OCI-LY3 (cell line): ENCODE data around the gene NT5E.

Experiments
- H2AFZ ChIP-seq: fragments of 200-600, 300-600 bp; shearing (Covaris generic); 2 replicates; pipeline ENCODE4 v1.6.0; 2014; ENCODE audit warnings: antibody characterized with exemption, low read depth, low read length
- H3K27ac ChIP-seq: fragments of 200-600, 300-600 bp; sonication (generic); 2 replicates; pipeline ENCODE4 v1.5.1; 2014; ENCODE audit warnings: mild to moderate bottlenecking, low read length, moderate library complexity, mixed read lengths
- H3K27me3 ChIP-seq: fragments of 200-600, 300-600 bp; sonication (generic); 2 replicates; pipeline ENCODE4 v1.6.1; 2014; ENCODE audit warnings: low read depth, low read length, mixed read lengths
- H3K36me3 ChIP-seq: fragments of 200-600, 300-600 bp; sonication (generic); replicated peaks from 2 replicates; pipeline ENCODE3; 2014; ENCODE audit warnings: low read depth, low read length, mixed read lengths
- H3K4me1 ChIP-seq: fragments of 300-600, 200-600 bp; sonication (generic); 2 replicates; pipeline ENCODE4 v1.6.1; 2014; ENCODE audit warnings: low read length, mixed read lengths
- H3K4me2 ChIP-seq: fragments of 200-600, 300-600 bp; sonication (generic); 2 replicates; pipeline ENCODE4 v1.6.1; 2014; ENCODE audit warnings: low read length, mixed read lengths
- H3K4me3 ChIP-seq: fragments of 300-600, 200-600 bp; sonication (generic); 2 replicates; pipeline ENCODE4 v1.5.1; 2014; ENCODE audit warnings: antibody characterized with exemption, mild to moderate bottlenecking, low read length, moderate library complexity
- H3K79me2 ChIP-seq: fragments of 300-600, 200-600 bp; shearing (Covaris generic); 2 replicates; pipeline ENCODE4 v1.6.1; 2014; ENCODE audit warnings: mild to moderate bottlenecking, low read length, mixed read lengths
- H3K9ac ChIP-seq: fragments of 300-600, 200-600 bp; shearing (Covaris generic); 2 replicates; pipeline ENCODE4 v1.6.0; 2014; ENCODE audit warnings: mild to moderate bottlenecking, low read length, moderate library complexity
- H3K9me3 ChIP-seq: fragments of 200-600, 300-600 bp; shearing (Covaris generic); 2 replicates; pipeline ENCODE4 v1.6.1; 2014; ENCODE audit warnings: low read length, mixed read lengths; ENCODE audit not compliant: insufficient read depth
- H4K20me1 ChIP-seq: fragments of 200-600, 300-600 bp; sonication (generic); 2 replicates; pipeline ENCODE4 v1.6.1; 2016; ENCODE audit warnings: low read length, mixed read lengths; ENCODE audit not compliant: insufficient read depth
- EZH2phosphoT487 ChIP-seq: fragments of 200-600 bp; shearing (Covaris generic); IDR thresholded peaks from 2 replicates; pipeline ENCODE4 v1.6.1; 2018; ENCODE audit warnings: antibody characterized with exemption, mixed run types, low read depth
- TF ChIP-seq, protein P1 (sequence below): fragments of 200-600, 300-600 bp; sonication (generic); IDR thresholded peaks from 2 replicates; pipeline ENCODE4 v1.5.1; 2014; ENCODE audit warnings: antibody characterized with exemption, low read length, low read depth

Gene NT5E

GRCh38 chr6:85449388-85449817, 480 bp upstream of the NT5E start:
- H3K9me3 ChIP-seq, result no peaks in the 10 kb centered on the region
- no peak overlapping the region for H3K27ac ChIP-seq
- no peak overlapping the region for H3K4me3 ChIP-seq
- no peaks in the 10 kb centered on the region for H3K79me2 ChIP-seq
- no peaks in the 10 kb centered on the region for H3K36me3 ChIP-seq
- no peak overlapping the region for H3K4me2 ChIP-seq
- no peaks in the 10 kb centered on the region for H3K4me1 ChIP-seq
- H3K9ac ChIP-seq, result no peak overlapping the region
- TF ChIP-seq, protein P1, sequence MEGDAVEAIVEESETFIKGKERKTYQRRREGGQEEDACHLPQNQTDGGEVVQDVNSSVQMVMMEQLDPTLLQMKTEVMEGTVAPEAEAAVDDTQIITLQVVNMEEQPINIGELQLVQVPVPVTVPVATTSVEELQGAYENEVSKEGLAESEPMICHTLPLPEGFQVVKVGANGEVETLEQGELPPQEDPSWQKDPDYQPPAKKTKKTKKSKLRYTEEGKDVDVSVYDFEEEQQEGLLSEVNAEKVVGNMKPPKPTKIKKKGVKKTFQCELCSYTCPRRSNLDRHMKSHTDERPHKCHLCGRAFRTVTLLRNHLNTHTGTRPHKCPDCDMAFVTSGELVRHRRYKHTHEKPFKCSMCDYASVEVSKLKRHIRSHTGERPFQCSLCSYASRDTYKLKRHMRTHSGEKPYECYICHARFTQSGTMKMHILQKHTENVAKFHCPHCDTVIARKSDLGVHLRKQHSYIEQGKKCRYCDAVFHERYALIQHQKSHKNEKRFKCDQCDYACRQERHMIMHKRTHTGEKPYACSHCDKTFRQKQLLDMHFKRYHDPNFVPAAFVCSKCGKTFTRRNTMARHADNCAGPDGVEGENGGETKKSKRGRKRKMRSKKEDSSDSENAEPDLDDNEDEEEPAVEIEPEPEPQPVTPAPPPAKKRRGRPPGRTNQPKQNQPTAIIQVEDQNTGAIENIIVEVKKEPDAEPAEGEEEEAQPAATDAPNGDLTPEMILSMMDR, result no peak
- TF ChIP-seq EZH2phosphoT487, result no peak
- H2AFZ ChIP-seq, result no peak overlapping the region
- no peaks in the 10 kb centered on the region for H3K27me3 ChIP-seq
- H4K20me1 ChIP-seq, result no peaks in the 10 kb centered on the region

GRCh38 chr6:85451565-85452306, 1.9 kb downstream of the NT5E start:
- Histone ChIP-seq H3K27ac (no peak overlapping the region), H3K9me3 (no peaks in the 10 kb centered on the region), H3K9ac (no peak overlapping the region), H4K20me1 (no peaks in the 10 kb centered on the region), H3K4me3 (no peak overlapping the region), H3K27me3 (no peaks in the 10 kb centered on the region), H2AFZ (no peak overlapping the region), H3K36me3 (no peaks in the 10 kb centered on the region), H3K4me2 (no peak overlapping the region), H3K79me2 (no peaks in the 10 kb centered on the region), H3K4me1 (no peaks in the 10 kb centered on the region)
- no peak for TF ChIP-seq EZH2phosphoT487
- TF ChIP-seq, protein P1, result no peak

DNA sequence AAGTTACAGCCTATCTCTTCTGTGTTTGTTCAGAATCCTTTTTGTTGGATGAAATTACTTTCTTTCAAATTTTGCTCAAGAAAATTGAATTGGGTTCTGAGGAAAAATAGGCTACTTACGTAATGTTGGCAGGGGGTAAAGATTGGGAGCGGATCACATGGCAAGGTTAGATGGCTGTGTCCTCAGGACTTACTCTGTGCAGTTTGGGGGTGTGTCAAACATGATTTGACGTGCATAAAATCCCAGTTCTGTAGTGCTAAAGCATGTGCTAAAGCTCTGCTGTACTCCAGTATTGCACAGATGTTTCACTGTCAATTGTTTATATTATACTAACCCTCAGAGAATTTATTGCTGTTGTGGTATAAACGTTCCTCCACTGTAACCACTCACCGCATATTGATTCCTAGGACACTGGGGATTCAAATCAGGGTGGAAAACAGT, 2.6 kb downstream of the NT5E start:
- no peak overlapping the region for H2AFZ ChIP-seq
- H3K9ac ChIP-seq, result no peak overlapping the region
- H3K36me3 ChIP-seq, result no peaks in the 10 kb centered on the region
- H3K79me2 ChIP-seq, result no peaks in the 10 kb centered on the region
- H4K20me1 ChIP-seq, result no peaks in the 10 kb centered on the region
- H3K27me3 ChIP-seq, result no peaks in the 10 kb centered on the region
- H3K4me2 ChIP-seq, result no peak overlapping the region
- TF ChIP-seq, protein P1, result no peak
- TF ChIP-seq EZH2phosphoT487, result no peak
- H3K4me1 ChIP-seq, result no peaks in the 10 kb centered on the region
- H3K9me3 ChIP-seq, result no peaks in the 10 kb centered on the region
- no peak overlapping the region for H3K27ac ChIP-seq
- no peak overlapping the region for H3K4me3 ChIP-seq

- Histone ChIP-seq H3K4me1 (no peaks in the 10 kb centered on the region), H3K79me2 (no peaks in the 10 kb centered on the region)
Observed at GRCh38 chr6:85453052-85453451, 3.2 kb downstream of the NT5E start.

More at GRCh38 chr6:85453052-85453451, 3.2 kb downstream of the NT5E start:
- Histone ChIP-seq H3K9me3 (no peaks in the 10 kb centered on the region), H3K36me3 (no peaks in the 10 kb centered on the region), H3K4me2 (no peak overlapping the region), H3K27ac (no peak overlapping the region), H3K4me3 (no peak overlapping the region), H2AFZ (no peak overlapping the region), H3K9ac (no peak overlapping the region), H3K27me3 (no peaks in the 10 kb centered on the region), H4K20me1 (no peaks in the 10 kb centered on the region)
- no peak for TF ChIP-seq EZH2phosphoT487
- TF ChIP-seq, protein P1, result no peak
